GM12872 (cell line): ENCODE data around the gene ASGR1.

Experiments
- CTCF ChIP-seq: IDR thresholded peaks from 3 replicates; pipeline ENCODE4 v1.5.1; 2011; ENCODE audit warnings: low read depth, mild to moderate bottlenecking, low read length, moderate library complexity; ENCODE audit not compliant: insufficient read depth

ASGR1 gene

DNA sequence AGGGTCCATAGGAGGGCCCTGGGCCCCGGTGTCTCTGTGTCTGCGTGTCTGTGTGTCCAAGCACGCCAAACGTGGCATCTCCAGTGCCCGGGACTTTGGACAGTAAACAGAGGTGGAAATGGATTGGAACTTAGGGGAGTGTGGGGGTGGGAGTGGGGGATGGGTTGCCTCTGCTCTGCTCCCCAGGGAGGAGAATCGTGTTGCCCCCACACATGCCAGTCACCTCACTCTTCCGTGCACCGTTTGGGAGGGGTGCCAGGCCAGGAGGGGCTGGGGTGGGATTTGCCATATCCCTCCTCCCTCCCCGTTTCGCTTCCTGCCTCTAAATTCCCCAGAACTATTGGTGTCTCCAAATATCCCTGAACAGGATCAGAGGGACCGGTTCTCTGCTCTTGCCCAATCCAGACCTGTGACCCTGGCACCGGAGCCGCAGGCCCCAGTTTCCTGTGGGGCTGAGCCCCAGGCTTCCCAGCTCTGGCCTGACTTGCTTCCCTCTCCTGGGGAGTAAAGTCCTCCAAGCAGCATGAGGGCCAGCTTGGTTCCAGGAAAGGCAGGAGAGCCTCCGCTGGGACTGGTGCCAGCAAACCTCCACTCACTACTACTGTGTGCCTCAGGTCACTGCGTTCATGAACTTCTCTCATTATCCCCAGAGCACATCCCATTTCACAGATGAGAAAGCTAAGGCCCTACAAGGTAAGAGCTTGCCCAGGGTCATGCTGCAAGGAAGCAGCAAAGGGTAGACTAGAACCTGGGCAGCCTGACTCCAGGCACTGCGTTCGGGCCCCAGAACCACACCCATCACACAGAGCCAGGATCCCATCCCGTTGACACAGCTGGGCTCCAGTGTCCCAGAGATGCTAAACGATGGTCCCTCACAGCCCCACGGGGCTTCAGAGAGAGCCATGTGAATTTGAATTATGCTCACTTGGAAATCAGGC is at the start of gene ASGR1:
Gene ASGR1, minus strand, starts transcription at position 54 of the 938 bp plus-strand sequence. CDS start 807 bp downstream, outside the sequence.
- no peak for TF ChIP-seq CTCF

GRCh38 chr17:7228920-7229319 is 49.8 kb upstream of the ASGR1 start:
- TF ChIP-seq CTCF = no peak

DNA sequence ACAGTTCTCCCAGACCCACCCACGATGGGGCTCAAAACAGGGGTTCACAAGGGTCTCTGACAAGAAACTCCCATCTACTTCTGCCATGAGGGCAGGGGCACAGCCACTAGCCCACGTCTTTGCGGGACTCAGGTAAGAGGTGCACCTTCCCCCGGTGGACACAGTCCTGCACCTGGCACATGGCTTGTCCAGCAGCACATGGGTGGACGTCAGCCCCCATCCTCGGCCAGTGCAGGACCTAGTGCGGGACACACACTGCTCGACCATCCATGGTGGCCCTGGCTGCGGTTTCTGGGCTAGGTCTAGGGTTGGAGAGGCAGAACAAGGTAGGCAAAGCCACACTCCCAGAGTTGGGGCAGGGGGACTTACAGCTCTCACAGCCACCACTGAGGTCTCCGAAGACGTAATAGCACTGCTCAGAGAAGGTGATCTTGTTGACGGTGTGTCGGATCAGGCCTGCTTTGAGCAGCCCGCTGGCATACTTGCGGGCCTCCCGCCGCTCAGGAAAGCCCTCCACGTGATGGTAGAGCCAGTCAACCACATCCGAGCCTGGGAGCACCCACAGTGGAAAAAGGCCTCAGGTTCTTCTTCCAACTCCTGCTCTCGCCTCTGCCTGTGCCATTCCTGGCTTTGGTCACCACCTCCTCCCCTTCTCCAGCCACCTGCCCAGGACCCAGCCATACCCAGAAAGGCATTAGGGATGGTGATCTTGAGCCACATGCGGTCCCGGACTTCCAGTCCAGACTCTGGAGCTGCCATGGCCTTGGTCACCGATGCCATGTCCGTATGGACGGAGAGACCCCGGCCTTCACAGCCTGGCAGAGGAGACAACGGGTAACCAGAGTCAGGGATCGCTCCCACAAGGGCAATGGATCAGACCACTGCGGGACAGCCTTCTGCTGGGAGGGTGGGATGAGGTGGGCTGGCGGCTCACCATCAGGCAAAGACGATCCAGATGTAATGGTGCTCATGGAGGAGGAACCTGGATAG is 47.8 kb upstream of the ASGR1 start:
- TF ChIP-seq CTCF = no peak

DNA sequence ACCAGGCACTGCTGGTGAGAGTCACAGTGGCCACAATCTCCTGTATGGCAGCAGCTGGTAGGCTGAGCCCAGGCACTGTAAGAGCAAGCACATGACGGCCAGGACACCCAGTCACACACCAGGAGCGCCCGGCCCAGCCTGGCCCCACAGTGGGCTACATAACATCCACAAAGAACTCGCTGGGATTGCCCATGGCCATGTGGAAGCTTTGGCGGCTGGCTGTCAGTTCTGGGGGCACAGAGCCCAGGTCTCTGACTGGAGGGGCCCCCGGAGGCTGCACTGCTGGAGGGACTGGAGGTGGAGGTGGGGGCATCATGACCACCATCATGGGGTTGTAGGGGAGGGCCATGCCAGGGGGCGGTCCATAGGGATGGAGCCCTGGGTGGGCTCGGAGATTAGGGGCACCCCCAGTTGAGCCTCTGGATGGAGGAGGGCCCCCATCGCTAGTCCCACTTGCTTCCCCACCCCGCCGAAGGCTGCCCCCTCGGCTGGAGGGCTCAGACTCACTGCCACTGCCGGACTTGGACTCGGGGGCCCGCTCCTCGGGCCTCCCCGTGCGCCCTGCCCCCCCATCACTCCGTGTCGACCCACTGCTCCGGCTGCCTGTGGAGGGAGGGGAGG is 46.7 kb upstream of the ASGR1 start:
- TF ChIP-seq CTCF = no peak

DNA sequence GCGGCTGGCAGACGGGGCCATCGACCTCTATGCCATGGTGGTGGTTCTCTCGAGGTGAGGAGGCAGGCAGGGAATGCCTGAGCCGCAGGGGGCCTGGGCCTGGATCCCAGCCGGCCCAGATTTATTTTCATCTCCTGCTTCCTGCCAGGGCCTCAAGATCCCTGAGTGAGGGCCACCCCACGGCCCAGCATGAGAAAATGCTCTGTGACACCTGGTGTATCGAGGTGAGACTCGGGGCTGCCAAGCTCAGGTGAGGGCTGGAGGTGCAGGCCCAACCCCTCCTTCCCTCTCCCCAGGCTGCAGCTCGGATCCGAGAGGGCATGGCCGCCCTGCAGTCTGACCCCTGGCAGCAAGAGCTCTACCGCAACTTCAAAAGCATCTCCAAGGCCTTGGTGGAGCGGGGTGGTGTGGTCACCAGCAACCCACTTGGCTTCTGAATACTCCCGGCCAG is 45.5 kb upstream of the ASGR1 start:
- TF ChIP-seq CTCF = no peak

GRCh38 chr17:7224110-7224509 is 44.9 kb upstream of the ASGR1 start:
- TF ChIP-seq CTCF = no peak
